Measurements from ENCODE around the gene CCDC60. TPM values are rescaled to one million over a fixed set of nuclear protein-coding genes. Genes with fewer than 3 reads are reported as not detected.

Gene CCDC60
- total and polyA plus RNA-seq, 2 of the 13 experiments (the other 11 are each of a cell fraction or from before 2014, with no cell fraction given): not detected

- Histone ChIP-seq H3K9ac (ENCODE audit: insufficient read depth, low read depth, low read length) (no peak overlapping the region), H3K4me3 (replicated peaks in 1 of 3; ENCODE audit: insufficient read depth in 1 of 3, low read depth in 2 of 3, low read length in 3 of 3) (no peak overlapping the region), H3K79me2 (ENCODE audit: insufficient read depth, low read length) (no peaks in the 10 kb centered on the region), H3K4me2 (ENCODE audit: low read depth, low read length) (no peak overlapping the region), H3K9me3 (ENCODE audit: low read length) (peaks cover 14% of the 10 kb centered on the region), H4K20me1 (ENCODE audit: insufficient read depth, low read length) (no peaks in the 10 kb centered on the region), H3K4me1 (ENCODE audit: insufficient read depth, low read length) (no peaks in the 10 kb centered on the region), H2AFZ (ENCODE audit: low read length) (no peak overlapping the region), H3K27me3 (ENCODE audit: control insufficient read depth in 1 of 2, insufficient read depth in 2 of 2, low read length in 2 of 2) (no peaks in the 10 kb centered on the region), H3K27ac (ENCODE audit: extremely low read length, insufficient read depth, low read length) (no peak overlapping the region), H3K36me3 (replicated peaks in 1 of 2; ENCODE audit: control insufficient read depth in 1 of 2, insufficient read depth in 2 of 2, low read length in 2 of 2) (no peaks in the 10 kb centered on the region)
- ATAC-seq (no peak), FAIRE-seq (no peak), DNase-seq (ENCODE audit: low spot score) (no peak)
- intact Hi-C loops (cut with micrococcal nuclease; ENCODE audit: unreplicated experiment): no loop called here
- ChIA-PET CTCF (ENCODE audit: low intra/inter-chr PET ratio, low total read pairs) (no interaction called here), POLR2A (no interaction called here)
- 40% methylated on average over 2 of the region's 2 CpGs for WGBS (ENCODE audit: low lambda C conversion rate)
- TF ChIP-seq MAFK (conservative IDR thresholded peaks at IDR 0.05 in 1 of 2, IDR thresholded peaks at IDR 0.05 in 1 of 2; ENCODE audit: low read length in 2 of 2) (peak; percentile 97 to 99), MAFF (IDR thresholded peaks at IDR 0.05; ENCODE audit: low read depth, low read length) (peak; percentile 99), YEATS4 (CRISPR knock-in tag; IDR thresholded peaks at IDR 0.05; ENCODE audit: borderline replicate concordance) (no peak)
- no TSS peak for BruUV-seq (replicated peaks)
- in situ Hi-C loops (cut with HindIII; ENCODE audit: extremely low pct_ligation_motif_present, low pct_unique_long_range_greater_than_20kb): no loop called here
Observed at GRCh38 chr12:119457271-119457670, 122.7 kb downstream of the CCDC60 start.

GRCh38 chr12:119459481-119459880, 125.0 kb downstream of the CCDC60 start:
- H3K4me1 ChIP-seq (ENCODE audit: insufficient read depth, low read length): no peaks in the 10 kb centered on the region
- FAIRE-seq (no peak), DNase-seq (ENCODE audit: low spot score) (no peak), ATAC-seq (no peak)
- no peak overlapping the region for H3K27ac ChIP-seq (ENCODE audit: extremely low read length, insufficient read depth, low read length)
- H4K20me1 ChIP-seq (ENCODE audit: insufficient read depth, low read length): no peaks in the 10 kb centered on the region
- no peak overlapping the region for H2AFZ ChIP-seq (ENCODE audit: low read length)
- no peak overlapping the region for H3K4me2 ChIP-seq (ENCODE audit: low read depth, low read length)
- H3K9me3 ChIP-seq (ENCODE audit: low read length): peaks cover 14% of the 10 kb centered on the region
- ChIA-PET POLR2A (no interaction called here), CTCF (ENCODE audit: low intra/inter-chr PET ratio, low total read pairs) (no interaction called here)
- no peak overlapping the region for H3K9ac ChIP-seq (ENCODE audit: insufficient read depth, low read depth, low read length)
- TF ChIP-seq ZFP62 (CRISPR knock-in tag; IDR thresholded peaks at IDR 0.05) (no peak), ZKSCAN1 (IDR thresholded peaks at IDR 0.05; ENCODE audit: low read length) (no peak), ZNF501 (CRISPR knock-in tag; IDR thresholded peaks at IDR 0.05) (no peak), DR1 (CRISPR knock-in tag; IDR thresholded peaks at IDR 0.05) (no peak), ATF1 (CRISPR knock-in tag; IDR thresholded peaks at IDR 0.05) (no peak), ZNF878 (CRISPR knock-in tag; IDR thresholded peaks at IDR 0.05) (no peak), KDM5B (CRISPR knock-in tag; IDR thresholded peaks at IDR 0.05; ENCODE audit: borderline replicate concordance) (no peak)
- in situ Hi-C loops (cut with HindIII; ENCODE audit: extremely low pct_ligation_motif_present, low pct_unique_long_range_greater_than_20kb) (no loop called here), intact Hi-C loops (cut with micrococcal nuclease; ENCODE audit: unreplicated experiment) (no loop called here)
- H3K79me2 ChIP-seq (ENCODE audit: insufficient read depth, low read length): no peaks in the 10 kb centered on the region
- no peaks in the 10 kb centered on the region for H3K36me3 ChIP-seq (replicated peaks in 1 of 2; ENCODE audit: control insufficient read depth in 1 of 2, insufficient read depth in 2 of 2, low read length in 2 of 2)
- H3K27me3 ChIP-seq (ENCODE audit: control insufficient read depth in 1 of 2, insufficient read depth in 2 of 2, low read length in 2 of 2): no peaks in the 10 kb centered on the region; a peak in 1 of 5 replicates
- no peak overlapping the region for H3K4me3 ChIP-seq (replicated peaks in 1 of 3; ENCODE audit: insufficient read depth in 1 of 3, low read depth in 2 of 3, low read length in 3 of 3)
- no TSS peak for BruUV-seq (replicated peaks)
